Iris pigment epithelial cell (primary cell): Measurements from ENCODE around the gene GMDS.

Source experiments
- DNase-seq: peaks from one replicate; pipeline ENCODE4 v3.0.0-alpha.2; 2011; ENCODE audit warnings: low read depth

Gene GMDS

DNA sequence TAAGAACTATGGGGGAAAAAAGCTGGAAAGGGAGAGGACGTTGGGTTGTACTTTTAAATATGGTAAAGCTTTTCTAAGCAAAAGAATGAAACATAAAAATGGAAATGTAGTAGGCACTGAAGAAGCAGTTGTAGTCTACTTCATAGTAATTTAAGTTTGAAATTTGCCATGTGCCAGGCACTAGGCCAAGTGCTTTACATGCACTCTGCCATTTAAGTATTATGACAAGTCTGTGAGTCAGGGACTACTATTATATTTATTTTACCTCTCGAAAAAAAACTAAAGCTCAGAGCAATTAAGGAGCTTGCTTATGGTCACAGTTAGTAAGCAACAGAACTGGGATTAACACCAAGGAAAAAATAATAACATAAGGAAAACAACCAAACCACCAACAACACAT lies 257.8 kb downstream of the GMDS start:
- DNase-seq, result peak; percentile 70

DNA sequence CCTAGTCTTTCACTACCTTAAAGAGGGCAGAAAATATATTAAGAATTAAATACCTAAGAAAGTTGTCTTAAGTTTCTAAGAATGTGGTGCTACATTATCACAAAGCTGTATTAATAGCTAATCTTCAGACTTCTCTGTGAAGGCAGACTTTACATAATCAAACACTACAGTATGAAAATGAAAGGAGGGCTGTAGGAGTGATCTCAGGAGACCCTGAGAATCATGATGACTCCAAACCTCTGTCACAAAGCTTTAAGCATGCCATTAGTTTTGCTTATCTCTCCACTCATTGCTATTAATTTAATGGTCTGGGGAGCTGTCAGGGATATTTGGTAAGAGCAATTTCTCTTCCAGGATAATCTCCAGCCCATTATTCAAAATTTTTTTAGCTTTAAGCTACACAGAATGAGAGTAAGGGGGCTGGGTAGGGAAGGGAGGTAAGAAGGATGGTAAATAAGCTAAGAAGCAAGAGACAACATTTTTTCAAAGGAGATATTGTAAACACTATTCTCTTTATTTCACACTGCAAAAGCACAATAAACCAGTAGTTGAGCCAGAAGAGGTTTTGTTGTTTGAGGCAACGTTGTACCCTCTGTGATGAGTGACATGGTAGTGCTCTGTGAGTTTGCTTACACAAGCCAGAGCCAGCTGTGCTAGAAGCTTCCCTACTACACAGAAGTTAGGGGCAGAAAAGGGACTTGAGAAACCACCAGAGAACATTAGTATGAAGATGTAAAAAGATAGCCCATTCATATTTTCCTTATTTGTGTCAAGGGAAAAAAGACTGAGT lies 258.8 kb downstream of the GMDS start:
- peak; percentile 10 for DNase-seq

- DNase-seq, result no peak
Observed at GRCh38 chr6:1984346-1984994, 260.9 kb downstream of the GMDS start.

GRCh38 chr6:1983850-1984249 lies 261.6 kb downstream of the GMDS start:
- DNase-seq, result no peak

DNA sequence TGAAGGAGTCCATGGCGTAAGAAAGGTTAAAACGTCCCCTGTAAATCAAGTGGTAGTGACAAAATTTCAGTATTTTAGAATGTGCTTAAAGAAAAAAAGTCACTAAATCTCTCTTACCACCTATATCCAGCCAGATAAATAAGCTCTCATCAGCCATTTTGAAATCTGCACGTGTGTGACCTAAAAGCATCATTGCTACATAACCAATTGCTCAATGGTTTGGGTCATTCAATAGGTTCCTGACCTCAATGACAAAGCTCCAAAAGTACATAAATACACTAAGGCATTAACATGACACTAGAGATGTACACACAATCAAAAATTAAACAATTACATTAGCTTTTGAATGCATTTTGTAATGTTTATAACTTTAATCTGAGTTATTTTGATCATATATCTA lies 272.4 kb downstream of the GMDS start:
- DNase-seq, result peak; percentile 13

GRCh38 chr6:1971612-1972011 lies 273.8 kb downstream of the GMDS start:
- no peak for DNase-seq

- no peak for DNase-seq
Observed at GRCh38 chr6:1970151-1970561, 275.2 kb downstream of the GMDS start.

GRCh38 chr6:1966713-1967112 lies 278.7 kb downstream of the GMDS start:
- DNase-seq, result no peak

- DNase-seq, result no peak
Observed at GRCh38 chr6:1965596-1966224, 279.7 kb downstream of the GMDS start.

DNA sequence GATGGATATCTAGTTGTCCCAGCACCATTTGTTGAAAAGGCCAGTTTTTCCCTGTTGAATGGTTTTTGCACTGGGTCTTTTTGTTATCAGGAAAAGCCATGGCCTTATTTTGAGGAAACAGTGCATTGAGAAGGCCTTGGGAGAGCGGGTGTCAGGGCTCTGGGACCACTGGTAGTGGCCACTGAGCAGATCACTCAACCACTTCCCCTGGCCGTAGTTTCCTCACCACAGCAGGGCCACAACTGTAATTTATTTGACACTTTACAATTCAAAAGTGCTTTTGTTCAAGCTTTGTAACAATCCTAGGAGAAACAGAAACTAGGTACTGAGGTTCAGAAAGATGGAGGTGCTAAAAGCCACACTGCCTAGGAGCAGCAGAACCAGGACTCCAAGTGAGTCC lies 281.8 kb downstream of the GMDS start:
- DNase-seq, result no peak

DNA sequence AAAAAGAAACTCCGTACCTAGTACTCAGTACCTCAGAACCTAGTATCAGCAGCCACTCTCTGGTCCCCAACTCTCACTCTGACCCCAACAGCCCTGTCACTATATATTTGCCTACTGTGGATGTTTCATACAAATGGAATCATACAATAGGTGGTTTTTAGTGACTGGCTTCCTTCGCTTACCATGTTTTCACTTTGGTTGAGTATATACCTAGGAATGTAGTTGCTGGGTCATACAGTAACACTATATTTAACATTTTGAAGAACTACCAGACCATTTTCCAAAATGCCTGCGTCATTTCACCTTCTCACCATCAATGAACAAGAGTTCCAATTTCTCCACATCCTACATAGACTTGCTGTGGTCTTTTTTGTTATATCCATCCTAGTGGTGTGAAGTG lies 283.2 kb downstream of the GMDS start:
- no peak for DNase-seq

DNA sequence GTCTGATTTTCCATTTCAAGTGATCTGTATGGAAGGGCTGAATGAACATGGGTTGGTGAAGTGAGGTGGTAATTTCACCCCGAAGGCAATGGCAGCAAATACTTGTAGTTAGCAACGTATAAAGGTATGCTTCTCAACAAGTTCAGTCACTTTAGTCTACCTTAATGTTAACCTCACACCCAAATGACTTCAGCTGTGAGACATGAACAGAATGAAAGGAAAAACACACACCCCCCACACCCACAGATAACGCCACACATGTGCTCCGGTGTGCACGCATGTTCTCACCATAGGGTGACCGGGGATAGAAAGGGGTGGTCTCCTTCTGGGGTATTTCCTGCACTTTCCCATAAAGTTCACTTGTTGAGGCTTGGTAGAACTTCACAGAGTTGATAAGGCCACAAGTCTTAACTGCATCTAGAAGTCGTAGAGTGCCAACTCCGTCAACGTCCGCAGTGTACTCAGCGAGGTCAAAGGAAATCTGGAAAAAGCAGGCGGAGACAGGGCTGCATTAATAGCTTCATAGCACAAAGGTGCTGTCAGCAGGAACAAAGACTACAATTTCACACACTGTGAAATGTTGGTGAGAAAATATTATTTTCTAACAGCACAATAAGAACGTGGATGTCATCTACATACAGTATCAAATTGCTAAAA lies 284.8 kb downstream of the GMDS start:
- no peak for DNase-seq

- peak; percentile 11 for DNase-seq
Observed at GRCh38 chr6:1958257-1958656, 287.1 kb downstream of the GMDS start.

DNA sequence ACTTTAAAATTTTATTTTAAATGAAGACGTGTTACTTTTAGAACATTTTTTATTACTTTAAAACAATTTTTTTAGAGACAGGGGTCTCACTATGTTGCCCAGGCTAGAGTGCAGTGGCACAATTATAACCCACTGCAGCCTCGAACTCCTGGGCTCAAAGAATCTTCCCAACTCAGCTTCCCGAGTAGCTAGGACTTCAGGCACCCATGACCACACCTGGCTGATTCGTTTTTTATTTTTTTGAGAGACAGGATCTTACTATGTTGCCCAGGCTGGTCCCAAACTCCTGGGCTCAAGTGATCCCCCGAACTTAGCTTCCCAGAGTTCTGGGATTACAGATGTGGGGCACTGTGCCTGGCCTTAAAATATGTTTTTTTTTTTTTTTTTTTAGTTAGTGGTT lies 287.7 kb downstream of the GMDS start:
- DNase-seq, result no peak

DNA sequence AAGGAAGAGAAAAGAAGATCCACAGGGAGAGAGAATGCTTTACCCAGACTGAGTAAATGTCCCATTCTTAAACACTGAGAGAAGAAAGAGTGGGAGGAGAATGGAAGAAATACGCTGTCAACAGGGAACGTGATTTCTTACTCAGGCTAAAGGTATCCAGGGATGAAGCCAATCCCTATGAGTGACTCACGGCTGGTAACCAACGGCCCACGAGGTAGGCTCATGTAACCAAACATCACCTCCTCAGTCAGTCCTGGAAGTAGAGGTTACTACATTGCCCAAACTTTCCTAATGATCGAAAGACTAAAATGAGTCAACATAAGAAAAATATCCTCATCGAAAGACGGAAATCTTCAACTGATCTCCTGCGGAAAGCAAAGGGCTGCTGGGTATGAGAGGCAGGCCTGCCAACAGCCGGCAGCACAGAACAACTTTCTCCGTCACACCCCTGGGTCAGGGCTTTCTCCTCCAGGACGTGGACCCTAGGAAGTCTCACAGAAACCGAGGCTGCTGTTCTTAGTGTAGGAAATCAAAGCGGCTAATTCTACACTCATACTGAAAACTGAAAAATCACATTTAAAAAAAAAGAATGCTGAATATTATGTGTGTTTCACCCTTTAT lies 292.6 kb downstream of the GMDS start:
- peak; percentile 100 for DNase-seq

DNA sequence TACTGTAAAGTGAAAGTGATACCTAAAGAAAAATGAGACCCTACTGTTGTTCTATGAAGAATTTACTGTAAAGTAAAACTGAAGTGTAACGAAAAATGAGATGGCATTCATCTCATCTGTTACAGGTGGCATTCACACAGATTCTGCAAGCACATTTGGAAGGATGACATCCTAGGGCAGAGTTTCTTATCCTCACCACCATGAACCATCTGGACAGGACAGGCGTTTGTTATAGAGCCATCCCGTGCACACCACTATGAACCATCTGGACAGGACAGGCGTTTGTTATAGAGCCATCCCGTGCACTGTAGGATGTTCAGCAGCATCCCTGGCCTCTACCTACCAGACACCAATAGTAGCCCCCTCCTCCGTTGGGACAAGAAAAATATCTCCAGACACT lies 294.8 kb downstream of the GMDS start:
- no peak for DNase-seq

- peak; percentile 72 for DNase-seq
Observed at GRCh38 chr6:1949538-1949937, 295.9 kb downstream of the GMDS start.

DNA sequence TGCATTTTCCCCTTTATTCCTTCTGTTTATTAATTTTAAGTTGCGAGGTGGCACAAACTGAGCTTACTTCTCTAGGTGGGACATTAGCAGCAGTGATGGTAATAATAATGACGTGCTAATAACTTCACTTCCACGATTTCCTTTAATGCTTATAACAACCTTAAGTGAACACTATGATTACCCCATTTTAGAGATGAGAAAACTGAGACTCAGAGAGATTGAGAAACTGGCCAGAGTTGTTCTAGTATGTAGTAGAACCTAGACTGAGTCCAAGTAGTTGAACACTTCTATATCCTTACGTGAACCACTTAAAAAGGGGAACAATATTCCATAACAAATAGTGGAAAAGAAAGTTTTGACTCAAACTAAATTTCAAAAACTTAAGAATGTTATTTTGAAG lies 297.5 kb downstream of the GMDS start:
- no peak for DNase-seq

DNA sequence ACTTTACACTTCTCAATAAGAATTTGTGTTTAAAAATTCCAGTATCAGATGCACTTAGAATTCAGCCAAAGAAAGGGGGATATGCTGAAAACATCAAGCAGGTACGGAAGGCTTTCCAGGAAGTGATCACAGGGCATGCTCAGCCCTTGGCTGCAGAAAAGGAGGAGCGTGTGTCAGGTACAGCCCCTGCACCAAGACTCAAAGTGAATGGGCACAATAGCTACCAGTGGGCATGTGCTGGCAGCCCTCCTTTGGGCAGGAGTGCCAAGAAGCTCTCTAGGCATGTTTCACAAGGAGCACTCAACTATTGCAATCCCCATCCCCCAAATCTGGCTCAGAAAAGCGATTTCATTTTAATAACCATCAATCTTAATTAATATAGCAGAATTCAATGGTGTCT lies 298.8 kb downstream of the GMDS start:
- DNase-seq, result no peak

DNA sequence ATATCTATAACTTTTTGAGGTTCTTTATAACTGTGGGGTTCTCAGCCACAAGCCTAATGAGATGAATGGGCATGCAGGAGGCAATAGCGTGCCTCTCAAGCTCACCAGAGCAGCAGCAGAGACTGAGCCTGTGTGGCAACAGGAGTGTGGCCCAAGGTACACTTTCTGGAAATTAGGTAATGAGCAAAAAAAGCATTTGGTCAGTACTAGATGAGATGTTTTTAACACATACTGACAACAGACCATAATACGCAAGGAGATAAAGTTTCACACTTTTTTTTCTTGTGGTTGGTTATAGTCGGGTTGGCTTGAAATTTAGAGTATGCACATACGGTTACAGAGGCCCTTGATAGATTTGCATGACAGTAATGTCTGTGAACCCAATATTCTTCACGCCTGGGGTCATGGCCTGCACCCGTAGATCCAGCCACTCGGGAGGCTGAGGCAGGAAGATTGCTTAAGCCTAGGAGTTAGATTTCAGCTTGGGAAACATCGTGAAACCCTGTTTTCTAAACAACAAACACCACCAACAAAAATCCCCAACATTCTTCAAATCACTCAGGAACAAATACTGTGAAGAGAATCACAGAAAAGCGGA lies 300.1 kb downstream of the GMDS start:
- no peak for DNase-seq

DNA sequence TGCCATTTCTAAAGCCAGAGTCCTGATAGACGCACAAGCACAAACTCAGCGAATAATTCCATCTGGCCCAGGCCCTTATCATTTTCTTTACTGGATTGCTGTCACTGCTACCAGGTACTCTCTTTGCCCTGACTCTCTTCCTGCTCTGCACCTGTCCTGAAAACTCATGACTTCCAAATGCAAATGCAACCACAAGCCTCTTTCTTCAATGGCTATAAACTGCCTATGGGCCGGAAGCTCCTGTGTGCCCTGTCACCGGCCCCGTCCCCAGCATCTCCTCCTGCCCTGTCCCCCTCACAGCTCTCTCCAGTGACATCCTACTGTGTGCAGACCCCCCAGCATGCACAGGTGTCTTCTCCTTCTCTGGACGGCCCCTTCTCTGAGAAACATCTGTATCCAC lies 302.6 kb downstream of the GMDS start:
- no peak for DNase-seq

GRCh38 chr6:1941534-1941933 lies 303.9 kb downstream of the GMDS start:
- no peak for DNase-seq
